Activated gamma-delta T cell (primary cell): Measurements from ENCODE around the gene PAGR1.
"Not testable (repeated sequence)": the region's sequence is repeated elsewhere in the genome, so short reads cannot be mapped to it uniquely, and the experiment has no call there.

ENCODE experiments used
- DNase-seq: peaks from one replicate; lab custom pipeline; 2025; lab: John Stamatoyannopoulos, UW

The PAGR1 gene

GRCh38 chr16:29791845-29792807 is 23.8 kb upstream of the PAGR1 start:
- DNase-seq, result no peak

- not testable (repeated sequence) for DNase-seq
Measured at GRCh38 chr16:29793153-29793552, 22.8 kb upstream of the PAGR1 start.

- no peak for DNase-seq
Measured at GRCh38 chr16:29794231-29794710, 21.7 kb upstream of the PAGR1 start.

DNA sequence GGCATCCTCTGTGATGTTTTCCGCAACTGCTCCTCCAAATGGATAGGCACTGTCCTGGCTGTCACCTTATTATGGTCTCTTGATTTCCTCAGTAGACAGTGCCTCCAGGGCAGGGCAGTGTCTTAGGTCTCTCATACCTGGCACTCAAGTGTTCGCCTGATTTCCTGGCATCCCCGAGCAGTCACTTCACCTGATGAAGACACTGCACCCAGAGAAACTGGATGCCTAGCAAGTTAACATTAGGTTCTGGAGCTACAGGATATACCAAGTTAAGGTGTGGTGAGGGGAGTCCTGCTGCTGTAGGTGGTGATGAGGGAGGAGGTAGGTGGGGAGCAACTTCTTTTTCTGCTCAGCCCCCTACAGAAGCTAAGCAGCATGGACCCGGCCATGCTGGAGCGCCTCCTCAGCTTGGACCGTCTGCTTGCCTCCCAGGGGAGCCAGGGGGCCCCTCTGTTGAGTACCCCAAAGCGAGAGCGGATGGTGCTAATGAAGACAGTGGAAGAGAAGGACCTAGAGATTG is 13.5 kb upstream of the PAGR1 start:
- DNase-seq, result no peak

GRCh38 chr16:29804020-29804419 is 11.9 kb upstream of the PAGR1 start:
- no peak for DNase-seq

DNA sequence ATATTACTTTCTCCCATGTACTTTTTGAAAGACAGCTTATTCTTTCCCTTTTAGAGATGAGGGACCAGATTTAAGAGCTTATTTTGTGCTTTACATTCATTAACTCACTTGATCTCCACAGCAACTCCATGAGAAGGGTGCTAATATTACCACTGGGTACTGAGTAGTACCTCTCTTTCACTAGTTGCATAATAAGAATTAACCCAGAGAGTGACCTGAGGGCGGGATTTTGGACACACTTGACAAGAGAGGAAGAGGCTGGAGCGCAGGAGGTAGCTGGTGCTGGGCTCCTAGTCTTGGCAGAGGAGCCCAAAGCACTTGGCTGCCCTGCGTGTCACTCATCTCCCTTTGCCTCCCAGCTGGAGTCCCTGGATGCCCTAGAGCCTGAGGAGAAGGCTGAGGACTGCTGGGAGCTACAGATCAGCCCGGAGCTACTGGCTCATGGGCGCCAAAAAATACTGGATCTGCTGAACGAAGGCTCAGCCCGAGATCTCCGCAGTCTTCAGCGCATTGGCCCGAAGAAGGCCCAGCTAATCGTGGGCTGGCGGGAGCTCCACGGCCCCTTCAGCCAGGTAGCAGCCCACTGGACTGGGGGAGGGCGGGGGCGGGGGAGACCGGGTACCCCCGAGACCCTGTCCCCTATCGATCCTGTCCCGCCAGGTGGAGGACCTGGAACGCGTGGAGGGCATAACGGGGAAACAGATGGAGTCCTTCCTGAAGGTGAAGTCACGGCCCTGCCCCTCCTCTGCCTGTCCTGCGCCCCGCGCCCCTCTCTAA is 11.3 kb upstream of the PAGR1 start:
- no peak for DNase-seq

GRCh38 chr16:29805232-29806098 is 10.5 kb upstream of the PAGR1 start:
- DNase-seq, result peak; percentile 98

GRCh38 chr16:29806099-29806579 is 9.8 kb upstream of the PAGR1 start, which contains the start of gene MAZ:
TSS of gene MAZ (plus strand) at chr16:29806529. CDS start at chr16:29806702, 173 bp downstream.
- peak; percentile 80 for DNase-seq

DNA sequence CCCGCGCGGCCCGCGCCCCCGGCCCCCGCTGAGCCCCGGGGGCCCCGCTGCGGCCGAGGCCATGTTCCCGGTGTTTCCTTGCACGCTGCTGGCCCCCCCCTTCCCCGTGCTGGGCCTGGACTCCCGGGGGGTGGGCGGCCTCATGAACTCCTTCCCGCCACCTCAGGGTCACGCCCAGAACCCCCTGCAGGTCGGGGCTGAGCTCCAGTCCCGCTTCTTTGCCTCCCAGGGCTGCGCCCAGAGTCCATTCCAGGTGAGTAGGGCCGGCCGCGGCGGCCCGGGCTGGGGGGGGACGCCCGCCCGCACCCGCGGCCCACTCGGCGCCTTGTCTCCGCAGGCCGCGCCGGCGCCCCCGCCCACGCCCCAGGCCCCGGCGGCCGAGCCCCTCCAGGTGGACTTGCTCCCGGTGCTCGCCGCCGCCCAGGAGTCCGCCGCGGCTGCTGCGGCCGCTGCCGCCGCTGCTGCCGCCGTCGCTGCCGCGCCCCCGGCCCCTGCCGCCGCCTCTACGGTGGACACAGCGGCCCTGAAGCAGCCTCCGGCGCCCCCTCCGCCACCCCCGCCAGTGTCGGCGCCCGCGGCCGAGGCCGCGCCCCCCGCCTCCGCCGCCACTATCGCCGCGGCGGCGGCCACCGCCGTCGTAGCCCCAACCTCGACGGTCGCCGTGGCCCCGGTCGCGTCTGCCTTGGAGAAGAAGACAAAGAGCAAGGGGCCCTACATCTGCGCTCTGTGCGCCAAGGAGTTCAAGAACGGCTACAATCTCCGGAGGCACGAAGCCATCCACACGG is 9.1 kb upstream of the PAGR1 start:
- peak; percentile 36 for DNase-seq

DNA sequence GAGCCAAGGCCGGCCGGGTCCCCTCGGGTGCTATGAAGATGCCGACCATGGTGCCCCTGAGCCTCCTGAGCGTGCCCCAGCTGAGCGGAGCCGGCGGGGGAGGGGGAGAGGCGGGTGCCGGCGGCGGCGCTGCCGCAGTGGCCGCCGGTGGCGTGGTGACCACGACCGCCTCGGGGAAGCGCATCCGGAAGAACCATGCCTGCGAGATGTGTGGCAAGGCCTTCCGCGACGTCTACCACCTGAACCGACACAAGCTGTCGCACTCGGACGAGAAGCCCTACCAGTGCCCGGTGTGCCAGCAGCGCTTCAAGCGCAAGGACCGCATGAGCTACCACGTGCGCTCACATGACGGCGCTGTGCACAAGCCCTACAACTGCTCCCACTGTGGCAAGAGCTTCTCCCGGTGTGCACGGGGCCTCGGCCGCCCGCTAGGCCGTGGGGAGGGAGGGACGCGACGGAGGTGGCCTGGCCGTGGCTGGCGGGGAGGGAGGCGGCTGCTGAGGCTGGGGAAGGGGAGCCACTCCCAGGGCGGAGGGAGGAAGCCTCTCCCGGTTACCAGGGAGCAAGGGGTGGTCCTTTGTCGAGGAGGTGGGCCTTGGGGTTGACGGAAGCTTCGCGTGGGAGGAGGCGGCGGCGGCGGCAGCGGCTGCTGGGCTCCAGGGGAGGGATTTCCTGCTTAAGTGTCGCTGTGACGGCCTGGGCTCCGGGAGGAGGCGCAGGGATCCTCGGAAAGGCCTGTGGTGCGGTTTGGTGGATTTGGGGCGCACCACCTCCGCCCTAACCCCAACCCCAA is 8.3 kb upstream of the PAGR1 start:
- peak; percentile 87 for DNase-seq

DNA sequence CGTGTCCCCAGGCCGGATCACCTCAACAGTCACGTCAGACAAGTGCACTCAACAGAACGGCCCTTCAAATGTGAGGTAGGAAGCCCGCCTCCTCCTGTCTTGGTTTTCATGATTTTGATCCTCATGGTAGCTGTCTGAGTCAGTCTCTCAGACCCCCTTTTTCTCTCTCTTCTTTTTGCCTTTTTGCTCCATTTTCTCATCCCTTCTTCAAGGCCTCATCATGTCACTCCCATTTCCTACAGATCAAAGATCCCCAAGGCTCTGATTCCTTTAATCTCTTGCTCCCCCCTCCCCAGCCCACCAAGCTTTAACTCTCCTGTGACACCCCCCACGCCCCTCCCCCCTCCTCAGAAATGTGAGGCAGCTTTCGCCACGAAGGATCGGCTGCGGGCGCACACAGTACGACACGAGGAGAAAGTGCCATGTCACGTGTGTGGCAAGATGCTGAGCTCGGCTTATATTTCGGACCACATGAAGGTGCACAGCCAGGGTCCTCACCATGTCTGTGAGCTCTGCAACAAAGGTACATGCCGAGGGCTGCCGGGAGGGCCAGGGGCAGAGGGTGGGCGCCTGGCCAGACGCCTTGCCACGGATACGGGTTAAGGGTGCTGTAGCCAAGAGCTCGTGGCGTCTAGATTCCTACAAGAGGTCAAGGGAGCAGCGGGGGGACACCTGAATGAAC is 7.6 kb upstream of the PAGR1 start:
- no peak for DNase-seq

GRCh38 chr16:29809031-29809747 is 6.8 kb upstream of the PAGR1 start:
- DNase-seq, result no peak

DNA sequence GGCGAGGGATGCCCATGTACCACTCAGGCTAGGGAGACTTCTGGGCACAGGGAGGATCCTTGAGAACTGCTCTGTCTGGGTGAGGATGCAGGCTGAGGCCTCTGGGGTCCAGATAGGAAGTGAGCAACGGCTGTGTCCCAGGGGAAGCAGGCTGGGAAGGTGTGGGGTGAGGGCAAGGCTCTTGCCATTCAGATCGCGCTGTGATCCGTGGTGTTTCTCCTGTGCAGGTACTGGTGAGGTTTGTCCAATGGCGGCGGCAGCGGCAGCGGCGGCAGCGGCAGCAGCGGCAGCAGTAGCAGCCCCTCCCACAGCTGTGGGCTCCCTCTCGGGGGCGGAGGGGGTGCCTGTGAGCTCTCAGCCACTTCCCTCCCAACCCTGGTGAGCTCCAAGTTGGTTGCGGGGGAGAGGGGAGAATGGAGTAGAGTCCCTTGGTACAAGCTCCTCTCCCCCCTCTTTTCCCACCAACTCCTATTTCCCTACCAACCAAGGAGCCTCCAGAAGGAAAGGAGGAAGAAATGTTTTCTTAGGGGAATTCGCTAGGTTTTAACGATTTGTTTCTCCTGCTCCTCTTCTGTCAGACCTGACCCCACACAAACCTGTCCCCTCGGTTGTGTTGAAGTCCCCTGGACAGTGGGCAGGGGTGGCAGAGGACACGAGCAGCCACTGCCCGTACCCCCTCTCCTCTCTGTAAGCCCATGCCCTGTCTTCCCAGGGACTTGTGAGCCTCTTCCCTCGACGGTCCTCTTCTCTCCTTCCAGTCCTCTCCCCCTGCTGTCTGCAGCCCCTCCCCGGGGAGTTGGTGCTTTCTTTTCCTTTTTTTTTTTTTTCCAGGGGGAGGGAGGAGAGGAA is 5.9 kb upstream of the PAGR1 start:
- DNase-seq, result peak; percentile 40

DNA sequence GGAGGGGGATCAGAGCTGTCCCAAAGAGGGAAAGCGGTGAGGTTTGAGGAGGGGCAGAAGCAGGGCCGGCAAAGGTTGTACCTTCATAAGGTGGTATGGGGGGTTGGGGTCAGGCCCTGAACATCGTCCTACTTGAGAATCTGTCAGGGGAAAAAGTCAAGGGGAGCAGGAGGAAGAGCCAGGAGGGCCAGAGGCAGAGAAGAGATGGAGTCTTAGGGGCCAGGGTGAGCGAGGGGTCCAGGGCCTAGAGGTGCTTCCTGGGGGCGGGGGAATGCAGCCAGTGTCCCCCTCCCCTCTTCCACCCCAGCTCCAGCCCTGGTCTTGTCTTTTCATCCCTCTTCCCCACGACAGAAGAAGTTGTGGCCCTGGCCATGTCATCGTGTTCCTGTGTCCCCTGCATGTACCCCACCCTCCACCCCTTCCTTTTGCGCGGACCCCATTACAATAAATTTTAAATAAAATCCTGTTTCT is 5.2 kb upstream of the PAGR1 start:
- no peak for DNase-seq

GRCh38 chr16:29811170-29811895 is 4.6 kb upstream of the PAGR1 start:
- peak; percentile 56 for DNase-seq

DNA sequence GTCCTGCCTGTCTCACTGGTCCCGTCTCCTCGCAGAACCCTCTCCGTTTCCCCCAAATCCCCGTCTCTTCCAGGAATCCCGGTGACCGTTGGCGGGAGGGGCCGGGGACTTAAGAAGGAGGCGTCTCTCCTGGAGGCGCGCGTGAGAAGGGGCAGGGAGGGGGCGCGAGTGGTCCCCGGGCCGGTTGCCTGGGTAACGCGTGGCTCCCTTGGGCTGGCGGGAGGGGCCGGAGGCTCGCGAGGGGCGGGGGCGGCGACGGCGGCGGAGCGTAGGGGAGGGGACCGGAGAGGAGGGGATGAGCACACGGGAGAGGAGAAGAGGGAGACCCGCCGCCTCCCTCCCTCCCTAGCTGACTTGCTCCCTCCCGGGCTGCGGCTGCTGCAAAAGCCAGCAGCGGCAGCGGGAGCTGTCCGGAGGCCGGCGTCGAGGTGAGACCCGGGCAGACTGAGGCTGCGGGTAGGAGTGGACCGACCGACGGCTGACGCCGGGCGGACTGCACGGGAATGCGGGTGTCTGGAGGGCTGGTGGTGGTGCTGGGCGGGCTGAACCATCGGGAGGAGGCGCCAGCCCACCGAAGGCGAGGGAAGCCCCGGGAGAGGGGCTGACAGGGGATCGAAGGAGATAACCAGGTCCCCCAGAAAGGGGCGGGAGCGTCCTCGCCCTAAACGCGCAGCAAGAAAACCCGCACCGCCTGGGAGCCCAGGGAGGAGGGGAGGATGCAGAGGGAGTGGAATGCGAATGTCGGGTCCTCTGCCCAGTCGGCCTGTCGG is 3.9 kb upstream of the PAGR1 start, which contains the start of gene PRRT2:
PRRT2 (plus strand) TSS at position 298 of the 770 bp plus-strand sequence. CDS start 862 bp downstream, outside the sequence.
- DNase-seq, result peak; percentile 45
